HCT116 (cell line): ENCODE data around the gene SCARF2. TPM values are rescaled to one million over a fixed set of nuclear protein-coding genes. Genes with fewer than 3 reads are reported as not detected.

Source experiments
- ATAC-seq: fragments of 200-7000 bp; cut with Tn5 transposase; 2 replicates; pipeline ENCODE4 v1.9.1; 2020; ENCODE audit warnings: mild to moderate bottlenecking, moderate library complexity
- BruUV-seq: library from RNA; stranded (reverse); fragments of 400-500 nt; replicated peaks from 2 replicates; lab custom pipeline; 2021; lab: Mats Ljungman, UMichigan
- CTCF ChIA-PET: fragments of 300-600 bp; sonication (Branson Sonifier 250); formaldehyde crosslinking; loops from one replicate; lab custom pipeline; 2021; ENCODE audit warnings: antibody characterized with exemption; lab: Charles Lee
- POLR2A ChIA-PET: fragments of 300-600, 350-600 bp; sonication (Branson Sonifier 250); formaldehyde crosslinking; loops from one replicate; lab custom pipeline; 2021; ENCODE audit warnings: antibody characterized with exemption; lab: Charles Lee
- RAD21 ChIA-PET, 2 experiments: fragments of 300-600 bp; sonication (Branson Sonifier 250); formaldehyde crosslinking; loops; one replicate each; lab custom pipeline; 2023; ENCODE audit warnings: low total read pairs in 2 of 2; ENCODE audit not compliant: uncharacterized antibody in 2 of 2, unreplicated experiment in 2 of 2, low non-redundant PET in 1 of 2; lab: Charles Lee
- DNase-seq: peaks from one replicate; pipeline ENCODE4 v3.0.0-alpha.2; 2010; ENCODE audit warnings: low read depth, low spot score
- H2AFZ ChIP-seq: fragments of 200-600 bp; shearing (Covaris generic), sonication (generic); 2 replicates; pipeline ENCODE4 v1.6.1; 2017; ENCODE audit warnings: low read depth, mixed run types, mixed read lengths, antibody characterized with exemption, low read length; ENCODE audit not compliant: poor library complexity, severe bottlenecking
- H3K27ac ChIP-seq: 2 replicates; pipeline ENCODE4 v1.5.1; 2012; ENCODE audit warnings: low read depth, low read length
- H3K27me3 ChIP-seq: fragments of 200-600 bp; sonication (generic); 2 replicates; pipeline ENCODE4 v1.6.1; 2016; ENCODE audit warnings: mixed run types, low read length, mixed read lengths; ENCODE audit not compliant: insufficient read depth
- H3K36me3 ChIP-seq, 2 experiments: fragments of 200-500 bp in 1 of 2; fragments of 200-600 bp in 1 of 2; sonication (Bioruptor generic) in 1 of 2; sonication (generic) in 1 of 2; 2 replicates each; pipeline versions ENCODE4 v1.5.1 to v1.6.1; 2014 to 2016; ENCODE audit warnings: low read length in 2 of 2, inconsistent platforms in 1 of 2, mixed read lengths in 1 of 2, mixed run types in 1 of 2; ENCODE audit not compliant: insufficient read depth in 2 of 2, control insufficient read depth in 1 of 2
- H3K4me1 ChIP-seq, 2 experiments: fragments of 200-600 bp in 1 of 2; sonication (generic) in 1 of 2; 2 replicates each; pipeline versions ENCODE4 v1.5.1 to v1.6.1; 2012 to 2017; ENCODE audit warnings: low read length in 2 of 2, inconsistent platforms in 1 of 2, mild to moderate bottlenecking in 1 of 2, mixed read lengths in 1 of 2, mixed run types in 1 of 2, moderate library complexity in 1 of 2; ENCODE audit not compliant: insufficient read depth in 2 of 2, control insufficient read depth in 1 of 2
- H3K4me2 ChIP-seq: fragments of 200-600 bp; sonication (generic); 2 replicates; pipeline ENCODE4 v1.6.1; 2017; ENCODE audit warnings: mixed run types, low read length, mixed read lengths
- H3K4me3 ChIP-seq, 2 experiments: fragments of 200-600 bp in 1 of 2; sonication (generic) in 1 of 2; replicated peaks in 1 of 2; 2 replicates each; pipeline ENCODE4 v1.5.1; 2011 to 2016; ENCODE audit warnings: low read length in 2 of 2, control low read depth in 1 of 2, low read depth in 1 of 2, mild to moderate bottlenecking in 1 of 2, mixed read lengths in 1 of 2, mixed run types in 1 of 2
- H3K79me2 ChIP-seq: fragments of 200-600 bp; sonication (generic); 2 replicates; pipeline ENCODE4 v1.6.1; 2017; ENCODE audit warnings: mild to moderate bottlenecking, mixed run types, low read length, moderate library complexity, mixed read lengths; ENCODE audit not compliant: insufficient read depth
- H3K9ac ChIP-seq: fragments of 200-600 bp; sonication (generic); 2 replicates; pipeline ENCODE4 v1.6.1; 2016; ENCODE audit warnings: low read length, mixed read lengths
- H3K9me2 ChIP-seq: fragments of 200-600 bp; sonication (generic), shearing (Covaris generic); 2 replicates; pipeline ENCODE4 v1.6.1; 2017; ENCODE audit warnings: mixed run types, mild to moderate bottlenecking, moderate library complexity; ENCODE audit not compliant: insufficient read depth
- H3K9me3 ChIP-seq, 2 experiments: fragments of 200-500 bp in 1 of 2; fragments of 200-600 bp in 1 of 2; sonication (Bioruptor generic) in 1 of 2; sonication (generic) in 1 of 2; 2 replicates each; pipeline ENCODE4 v1.6.1; 2014 to 2017; ENCODE audit warnings: low read length in 2 of 2, mixed read lengths in 2 of 2, inconsistent platforms in 1 of 2, low read depth in 1 of 2, mild to moderate bottlenecking in 1 of 2, mixed run types in 1 of 2, moderate library complexity in 1 of 2; ENCODE audit not compliant: control insufficient read depth in 1 of 2, insufficient read depth in 1 of 2
- H4K20me1 ChIP-seq: fragments of 200-600 bp; sonication (generic), shearing (Covaris generic); 2 replicates; pipeline ENCODE4 v1.6.1; 2017; ENCODE audit warnings: mixed run types, mild to moderate bottlenecking, moderate library complexity; ENCODE audit not compliant: insufficient read depth
- ATF3 ChIP-seq: IDR thresholded peaks from 2 replicates; pipeline ENCODE4 v1.6.1; 2012
- CBX3 ChIP-seq: IDR thresholded peaks from 2 replicates; pipeline ENCODE4 v1.6.1; 2012; ENCODE audit warnings: low read depth
- FOSL1 ChIP-seq: IDR thresholded peaks from 2 replicates; pipeline ENCODE4 v1.6.1; 2012; ENCODE audit warnings: low read depth
- MAX ChIP-seq: IDR thresholded peaks from 2 replicates; pipeline ENCODE4 v1.6.1; 2012
- POLR2A ChIP-seq: IDR thresholded peaks from 2 replicates; pipeline ENCODE4 v1.7.0; 2011; ENCODE audit warnings: borderline replicate concordance; ENCODE audit not compliant: insufficient read depth, insufficient read length; ENCODE audit errors: extremely low read depth
- REST ChIP-seq: IDR thresholded peaks from 2 replicates; pipeline ENCODE4 v1.6.1; 2012; ENCODE audit warnings: low read depth
- intact Hi-C: fragments of 100-400 bp; cut with micrococcal nuclease; formaldehyde crosslinking; loops from 2 replicates; pipeline ENCODE4 v1.10.0; 2022
- total RNA-seq: library from RNA; stranded (reverse); gene quantifications from one replicate; pipeline ENCODE4 v1.2.1, GENCODE V29; 2021; ENCODE audit not compliant: unreplicated experiment

SCARF2 gene
- total RNA-seq, 1 experiment from 2014 or later = 2.5 TPM

GRCh38 chr22:20450551-20450906 is 12.9 kb upstream of the SCARF2 start:
- ATAC-seq = no peak
- intact Hi-C loops = no loop called here
- ChIA-PET CTCF (no interaction called here), POLR2A (no interaction called here), RAD21 (no interaction called here)
- Histone ChIP-seq H3K27me3 (no peaks in the 10 kb centered on the region), H3K27ac (no peak overlapping the region), H3K36me3 (no peaks in the 10 kb centered on the region; a peak in 1 of 4 replicates), H3K79me2 (no peaks in the 10 kb centered on the region), H3K9me3 (no peaks in the 10 kb centered on the region), H3K4me3 (no peak overlapping the region), H2AFZ (no peak overlapping the region), H3K9me2 (no peaks in the 10 kb centered on the region), H3K4me1 (no peaks in the 10 kb centered on the region), H3K9ac (no peak overlapping the region), H4K20me1 (no peaks in the 10 kb centered on the region), H3K4me2 (no peak overlapping the region)
- BruUV-seq = no TSS peak
- TF ChIP-seq CBX3 = no peak
- no peak for TF ChIP-seq REST
- no peak for TF ChIP-seq POLR2A
- no peak for TF ChIP-seq ATF3
- TF ChIP-seq FOSL1 = no peak
- no peak for TF ChIP-seq MAX
- no peak for DNase-seq
